C4-2B (cell line): Measurements from ENCODE around the gene ITGAX.

Experiments used
- H3K27ac ChIP-seq: fragments of 450-650 bp; 2 replicates; pipeline ENCODE4 v1.5.1; 2017
- CTCF ChIP-seq: fragments of 450-650 bp; conservative IDR thresholded peaks from 2 replicates; pipeline ENCODE4 v1.5.1; 2017; ENCODE audit warnings: mild to moderate bottlenecking
- ZFX ChIP-seq: fragments of 450-650 bp; IDR thresholded peaks from 2 replicates; pipeline ENCODE4 v1.6.1; 2017

ITGAX gene

GRCh38 chr16:31403590-31404352 lies 48.8 kb downstream of the ITGAX start:
- TF ChIP-seq ZFX (no peak), CTCF (no peak)
- peak overlapping the region; percentile 75 for H3K27ac ChIP-seq

GRCh38 chr16:31404353-31405064 lies 49.5 kb downstream of the ITGAX start:
- TF ChIP-seq ZFX (no peak), CTCF (no peak)
- peak overlapping the region; percentile 75 for H3K27ac ChIP-seq

GRCh38 chr16:31407406-31407805 lies 52.4 kb downstream of the ITGAX start:
- H3K27ac ChIP-seq = no peak overlapping the region
- TF ChIP-seq CTCF (no peak), ZFX (no peak)

GRCh38 chr16:31409433-31409832 lies 54.5 kb downstream of the ITGAX start:
- no peak for TF ChIP-seq ZFX
- TF ChIP-seq CTCF = no peak
- H3K27ac ChIP-seq = no peak overlapping the region

- no peak for TF ChIP-seq CTCF
- no peak for TF ChIP-seq ZFX
- H3K27ac ChIP-seq = no peak overlapping the region
Measured at GRCh38 chr16:31410082-31410481, 55.1 kb downstream of the ITGAX start.

GRCh38 chr16:31411024-31411844 lies 56.3 kb downstream of the ITGAX start:
- TF ChIP-seq CTCF (no peak), ZFX (no peak)
- H3K27ac ChIP-seq = no peak overlapping the region
